WERI-Rb-1 (cell line): ENCODE data around the gene ACAD10.
"Not testable (repeated sequence)": the region's sequence is repeated elsewhere in the genome, so short reads cannot be mapped to it uniquely, and the experiment has no call there.

ENCODE experiments used
- DNase-seq: peaks from one replicate; pipeline ENCODE4 v3.0.0-alpha.2; 2020
- H3K27ac ChIP-seq: fragments of 250-450 bp; sonication (Bioruptor Pico); 2 replicates; pipeline ENCODE4 v1.5.1; 2020; ENCODE audit warnings: mild to moderate bottlenecking, moderate library complexity
- H3K27me3 ChIP-seq: fragments of 250-450 bp; sonication (Bioruptor Pico); 2 replicates; pipeline ENCODE4 v1.5.1; 2021; ENCODE audit warnings: mild to moderate bottlenecking, low read depth, moderate library complexity; ENCODE audit not compliant: insufficient read depth, severe bottlenecking
- H3K36me3 ChIP-seq: fragments of 250-450 bp; sonication (Bioruptor Pico); 2 replicates; pipeline ENCODE4 v1.5.1; 2020; ENCODE audit warnings: mild to moderate bottlenecking, moderate library complexity
- H3K4me3 ChIP-seq: 2 replicates; pipeline ENCODE4 v1.5.1; 2011; ENCODE audit warnings: low read depth, mild to moderate bottlenecking, control low read depth, low read length
- H3K9me3 ChIP-seq: fragments of 250-450 bp; sonication (Bioruptor Pico); 2 replicates; pipeline ENCODE4 v1.5.1; 2021; ENCODE audit warnings: mild to moderate bottlenecking, moderate library complexity; ENCODE audit not compliant: severe bottlenecking
- TF ChIP-seq, protein P1 (sequence below): IDR thresholded peaks from 2 replicates; pipeline ENCODE4 v1.5.1; 2011; ENCODE audit warnings: low read depth, mild to moderate bottlenecking, control low read depth, inconsistent platforms, low read length

The ACAD10 gene

DNA sequence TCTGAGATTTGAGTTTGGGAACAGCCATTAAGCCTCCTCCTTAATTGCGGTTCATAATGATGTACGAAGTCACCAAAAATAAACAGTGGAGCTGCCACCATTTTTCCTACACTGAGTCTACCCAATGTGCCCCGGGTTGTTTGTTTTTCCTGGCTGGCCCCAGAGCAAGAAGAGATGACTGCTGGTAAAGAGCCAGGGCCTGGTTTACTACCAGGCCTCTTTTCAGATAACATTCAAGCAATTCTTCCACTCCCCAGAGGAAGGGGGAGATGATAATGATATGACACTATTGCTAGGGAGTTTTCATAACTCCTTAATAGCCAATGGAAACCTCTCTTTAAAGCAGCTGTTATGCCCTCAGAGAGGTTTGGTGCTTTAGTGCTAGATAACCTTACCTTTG is 42.4 kb upstream of the ACAD10 start:
- Histone ChIP-seq H3K4me3 (no peak overlapping the region), H3K9me3 (no peaks in the 10 kb centered on the region), H3K36me3 (peaks cover 43% of the 10 kb centered on the region), H3K27ac (no peak overlapping the region), H3K27me3 (no peaks in the 10 kb centered on the region)
- no peak for DNase-seq
- TF ChIP-seq, protein P1, sequence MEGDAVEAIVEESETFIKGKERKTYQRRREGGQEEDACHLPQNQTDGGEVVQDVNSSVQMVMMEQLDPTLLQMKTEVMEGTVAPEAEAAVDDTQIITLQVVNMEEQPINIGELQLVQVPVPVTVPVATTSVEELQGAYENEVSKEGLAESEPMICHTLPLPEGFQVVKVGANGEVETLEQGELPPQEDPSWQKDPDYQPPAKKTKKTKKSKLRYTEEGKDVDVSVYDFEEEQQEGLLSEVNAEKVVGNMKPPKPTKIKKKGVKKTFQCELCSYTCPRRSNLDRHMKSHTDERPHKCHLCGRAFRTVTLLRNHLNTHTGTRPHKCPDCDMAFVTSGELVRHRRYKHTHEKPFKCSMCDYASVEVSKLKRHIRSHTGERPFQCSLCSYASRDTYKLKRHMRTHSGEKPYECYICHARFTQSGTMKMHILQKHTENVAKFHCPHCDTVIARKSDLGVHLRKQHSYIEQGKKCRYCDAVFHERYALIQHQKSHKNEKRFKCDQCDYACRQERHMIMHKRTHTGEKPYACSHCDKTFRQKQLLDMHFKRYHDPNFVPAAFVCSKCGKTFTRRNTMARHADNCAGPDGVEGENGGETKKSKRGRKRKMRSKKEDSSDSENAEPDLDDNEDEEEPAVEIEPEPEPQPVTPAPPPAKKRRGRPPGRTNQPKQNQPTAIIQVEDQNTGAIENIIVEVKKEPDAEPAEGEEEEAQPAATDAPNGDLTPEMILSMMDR: no peak

DNA sequence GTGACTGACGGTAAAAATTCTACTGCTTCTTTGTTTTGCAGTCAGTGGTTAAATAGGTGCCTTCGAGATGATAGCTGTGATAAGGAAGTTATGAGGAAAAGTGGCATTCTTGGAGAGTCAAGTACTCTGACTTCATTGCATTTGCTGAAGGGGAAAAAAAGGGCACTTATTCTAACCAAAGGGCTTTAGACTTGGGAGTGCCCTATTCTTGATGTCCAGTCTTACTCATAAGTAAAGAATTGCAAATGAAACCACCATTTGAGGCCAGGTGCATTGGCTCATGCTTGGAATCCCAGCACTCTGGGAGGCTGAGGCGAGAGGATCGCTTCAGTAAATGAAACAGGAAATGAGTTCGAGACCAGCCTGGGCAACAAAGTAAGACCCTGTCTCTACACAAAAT is 40.4 kb upstream of the ACAD10 start:
- DNase-seq: no peak
- TF ChIP-seq, protein P1: no peak
- Histone ChIP-seq H3K4me3 (no peak overlapping the region), H3K36me3 (peaks cover 57% of the 10 kb centered on the region), H3K9me3 (no peaks in the 10 kb centered on the region), H3K27me3 (no peaks in the 10 kb centered on the region), H3K27ac (no peak overlapping the region)

DNA sequence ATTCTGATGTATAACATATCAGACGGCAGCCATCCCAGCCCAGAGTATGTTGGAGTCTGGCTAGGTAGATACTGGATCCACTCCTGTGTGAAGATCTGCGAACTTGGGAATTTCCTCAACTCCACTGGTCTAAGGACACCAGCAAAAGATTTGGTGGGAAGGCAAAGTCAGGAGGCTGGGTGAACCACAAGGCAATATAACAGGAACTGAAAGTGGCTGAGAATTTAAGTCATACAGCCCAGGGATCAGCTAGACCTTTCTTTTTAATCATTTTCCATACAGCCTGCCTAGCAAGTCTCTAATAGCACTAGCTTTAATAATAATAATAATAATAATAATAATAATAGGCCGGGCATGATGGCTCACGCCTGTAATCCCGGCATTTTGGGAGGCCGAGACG is 34.9 kb upstream of the ACAD10 start:
- Histone ChIP-seq H3K27me3 (no peaks in the 10 kb centered on the region), H3K4me3 (no peak overlapping the region), H3K9me3 (no peaks in the 10 kb centered on the region), H3K27ac (no peak overlapping the region), H3K36me3 (peaks cover 65% of the 10 kb centered on the region)
- TF ChIP-seq, protein P1: no peak
- no peak for DNase-seq

DNA sequence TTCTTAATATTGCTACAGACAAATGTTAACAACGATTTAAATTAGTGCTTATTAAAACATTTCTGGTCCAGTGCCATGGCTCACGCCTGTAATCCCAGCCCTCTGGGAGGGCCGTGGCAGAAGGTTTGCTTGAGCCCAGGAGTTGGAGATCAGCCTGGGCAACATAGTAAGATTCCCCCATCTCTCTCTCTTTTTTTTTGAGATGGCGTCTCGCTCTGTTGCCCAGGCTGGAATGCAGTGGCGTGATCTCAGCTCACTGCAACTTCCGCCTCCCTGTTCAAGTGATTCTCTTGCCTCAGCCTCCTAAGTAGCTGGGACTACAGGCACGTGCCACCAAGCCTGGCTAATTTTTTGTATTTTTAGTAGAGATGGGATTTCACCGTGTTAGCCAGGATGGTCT is 33.3 kb upstream of the ACAD10 start:
- not testable (repeated sequence) for H3K9me3 ChIP-seq, H3K4me3 ChIP-seq, H3K27ac ChIP-seq, H3K27me3 ChIP-seq, DNase-seq
- H3K36me3 ChIP-seq: peaks cover 66% of the 10 kb centered on the region

DNA sequence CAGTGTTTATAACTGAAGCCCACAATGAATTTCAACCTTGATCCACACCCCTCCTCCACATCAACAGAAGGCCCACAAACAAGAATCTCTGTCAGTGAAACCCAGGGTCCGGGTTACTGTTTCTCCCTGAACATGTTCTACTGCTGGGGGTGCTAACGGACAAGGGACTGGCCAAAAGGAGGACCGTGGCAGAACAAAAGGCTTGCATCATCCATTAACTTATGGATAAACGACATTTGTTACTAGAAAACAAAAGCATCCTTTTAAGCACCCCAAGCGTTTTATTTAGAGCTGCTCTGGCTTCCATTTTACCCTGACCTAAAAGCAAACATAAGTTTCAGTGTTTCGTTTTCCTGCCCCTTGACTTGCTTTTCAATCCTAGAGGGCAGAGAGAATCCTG is 32.3 kb upstream of the ACAD10 start:
- DNase-seq: no peak
- Histone ChIP-seq H3K27me3 (no peaks in the 10 kb centered on the region), H3K4me3 (no peak overlapping the region), H3K9me3 (no peaks in the 10 kb centered on the region), H3K27ac (no peak overlapping the region), H3K36me3 (peaks cover 75% of the 10 kb centered on the region)
- TF ChIP-seq, protein P1: no peak

DNA sequence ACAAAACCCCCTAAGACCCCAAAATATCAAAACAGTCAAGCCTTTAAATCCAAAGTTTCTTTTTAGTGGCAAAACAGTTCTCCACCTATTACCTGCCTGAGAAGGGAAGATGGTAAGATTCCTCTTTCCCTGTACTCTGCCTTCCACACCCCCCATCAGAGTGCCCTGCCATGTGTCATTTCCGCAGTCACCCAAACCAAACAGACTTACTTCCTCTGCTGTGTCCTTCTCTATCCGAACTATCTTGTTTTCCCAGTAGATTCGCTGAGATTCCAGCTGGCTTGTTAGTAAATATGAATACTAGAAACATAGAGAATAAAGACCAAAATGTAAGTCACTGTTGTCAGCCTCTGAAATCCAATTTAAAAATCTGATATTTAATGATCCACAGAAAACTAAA is 30.5 kb upstream of the ACAD10 start:
- Histone ChIP-seq H3K27ac (no peak overlapping the region), H3K36me3 (peaks cover 77% of the 10 kb centered on the region), H3K9me3 (no peaks in the 10 kb centered on the region), H3K4me3 (no peak overlapping the region), H3K27me3 (no peaks in the 10 kb centered on the region)
- TF ChIP-seq, protein P1: no peak
- no peak for DNase-seq
